Activated naive CD4-positive, alpha-beta T cell treated with anti-CD3 and anti-CD28 coated beads for 36 hours (primary cell): Measurements from ENCODE around the gene PRR15. TPM values are rescaled to one million over a fixed set of nuclear protein-coding genes. Genes with fewer than 3 reads are reported as not detected.

Experiments
- CTCF ChIA-PET: fragments of 350-600 bp; sonication (Branson Sonifier 250); formaldehyde crosslinking; loops from one replicate; lab custom pipeline; 2021; ENCODE audit warnings: antibody characterized with exemption; lab: Charles Lee
- DNase-seq: peaks from one replicate; pipeline ENCODE4 v3.0.0-alpha.2; 2020
- H3K27ac Mint-ChIP-seq: one replicate; pipeline ENCODE4 v1.8.0; 2021; ENCODE audit warnings: mild to moderate bottlenecking, mixed read lengths
- H3K27me3 Mint-ChIP-seq: one replicate; pipeline ENCODE4 v1.8.0; 2021; ENCODE audit warnings: low read depth, mixed read lengths
- H3K36me3 Mint-ChIP-seq: one replicate; pipeline ENCODE4 v1.8.0; 2021; ENCODE audit warnings: low read depth, mixed read lengths
- H3K4me1 Mint-ChIP-seq: one replicate; pipeline ENCODE4 v1.8.0; 2021; ENCODE audit warnings: low read depth, mixed read lengths
- H3K4me3 Mint-ChIP-seq: one replicate; pipeline ENCODE4 v1.8.0; 2021; ENCODE audit warnings: mild to moderate bottlenecking, moderate library complexity, mixed read lengths
- H3K9me3 Mint-ChIP-seq: one replicate; pipeline ENCODE4 v1.8.0; 2021; ENCODE audit warnings: mixed read lengths
- intact Hi-C: fragments of 100-400 bp; cut with micrococcal nuclease; formaldehyde crosslinking; loops from one replicate; pipeline ENCODE4 v1.15.1; 2023
- total RNA-seq, 2 experiments: library from RNA; stranded (reverse); gene quantifications; one replicate each; pipeline ENCODE4 v1.2.3, GENCODE V29; 2021

Gene PRR15
- total RNA-seq, 2 experiments from 2014 or later, result not detected

GRCh38 chr7:29556405-29557195, 7.0 kb upstream of the PRR15 start:
- no peak overlapping the region for H3K4me3 Mint-ChIP-seq
- no peak for DNase-seq

DNA sequence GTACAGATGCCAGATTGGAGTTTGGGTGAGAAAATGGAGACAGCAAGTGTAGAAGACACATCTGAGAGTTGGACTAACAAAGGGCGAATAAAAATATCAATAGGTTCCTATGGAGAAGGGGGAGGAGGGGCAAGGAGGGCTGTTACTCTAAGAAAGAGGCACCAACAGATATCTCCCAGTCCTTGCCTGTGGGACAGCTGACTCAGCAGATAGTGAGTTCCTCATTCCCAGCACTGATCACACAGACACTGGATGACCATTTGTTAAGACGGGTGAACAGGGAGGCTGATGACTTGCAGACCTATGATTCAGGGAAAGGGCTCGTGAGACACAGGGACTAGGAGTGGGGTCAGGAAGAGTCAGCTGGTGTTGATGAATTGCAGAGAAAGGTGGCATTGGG, 5.7 kb upstream of the PRR15 start:
- intact Hi-C loops, result no loop called here
- CTCF ChIA-PET, result no interaction called here
- H3K4me1 Mint-ChIP-seq, result no peaks in the 10 kb centered on the region
- no peak for DNase-seq
- H3K4me3 Mint-ChIP-seq, result no peak overlapping the region
- no peaks in the 10 kb centered on the region for H3K9me3 Mint-ChIP-seq
- H3K27ac Mint-ChIP-seq, result no peak overlapping the region
- peaks cover 26% of the 10 kb centered on the region for H3K27me3 Mint-ChIP-seq
- H3K36me3 Mint-ChIP-seq, result no peaks in the 10 kb centered on the region

More at GRCh38 chr7:29556405-29557195, 7.0 kb upstream of the PRR15 start:
- intact Hi-C loops, result no loop called here
- Mint-ChIP-seq H3K27ac (no peak overlapping the region), H3K4me1 (no peaks in the 10 kb centered on the region), H3K27me3 (peaks cover 22% of the 10 kb centered on the region), H3K9me3 (no peaks in the 10 kb centered on the region), H3K36me3 (no peaks in the 10 kb centered on the region)
- CTCF ChIA-PET, result interaction anchor here (0.6 kb wide), 1 partner anchor 410 kb away, joined by 3 read pairs; no protein-coding TSS in a partner anchor

DNA sequence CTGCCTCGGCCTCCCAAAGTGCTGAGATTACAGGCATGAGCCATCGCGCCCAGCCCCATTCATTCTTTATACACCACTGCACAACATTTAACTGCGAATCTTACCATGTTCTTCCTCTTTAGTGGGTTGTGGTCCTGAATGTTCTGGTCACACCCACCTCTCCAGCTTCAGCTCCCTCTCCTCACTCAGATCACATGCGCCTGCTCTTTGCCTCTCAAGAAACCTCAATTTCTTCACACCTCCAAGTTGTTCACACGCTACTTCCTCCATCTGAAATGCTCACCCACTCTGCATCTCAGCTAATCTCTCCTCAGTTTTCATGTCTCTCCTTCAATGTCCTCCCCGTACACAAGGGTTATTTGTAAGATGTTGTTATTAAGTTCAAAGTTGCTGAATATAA, 2.4 kb upstream of the PRR15 start:
- H3K4me1 Mint-ChIP-seq, result peaks cover 11% of the 10 kb centered on the region
- H3K4me3 Mint-ChIP-seq, result no peak overlapping the region
- no peaks in the 10 kb centered on the region for H3K36me3 Mint-ChIP-seq
- DNase-seq, result no peak
- H3K27ac Mint-ChIP-seq, result no peak overlapping the region
- intact Hi-C loops, result no loop called here
- peaks cover 50% of the 10 kb centered on the region for H3K27me3 Mint-ChIP-seq
- CTCF ChIA-PET, result interaction anchor here (1.3 kb wide), 1 partner anchor 12 kb away, joined by 4 read pairs; no protein-coding TSS in a partner anchor
- H3K9me3 Mint-ChIP-seq, result no peaks in the 10 kb centered on the region

DNA sequence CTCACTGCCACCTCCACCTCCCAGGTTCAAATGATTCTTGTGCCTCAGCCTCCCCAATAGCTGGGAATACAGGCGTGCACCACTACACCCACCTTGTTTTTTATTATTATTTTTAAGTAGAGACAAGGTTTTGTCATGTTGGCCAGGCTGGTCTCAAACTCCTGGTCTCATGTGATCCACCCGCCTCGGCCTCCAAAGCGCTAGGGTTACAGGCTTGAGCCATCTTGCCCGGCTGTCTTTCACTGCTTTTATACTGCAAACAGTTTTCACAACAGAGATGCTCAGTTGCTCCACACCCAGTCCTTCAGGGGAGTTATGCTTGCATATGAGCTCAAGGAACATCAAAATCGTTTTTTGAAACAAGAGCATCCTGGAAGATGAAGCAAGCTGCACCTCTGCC, 1.3 kb upstream of the PRR15 start:
- CTCF ChIA-PET, result no interaction called here
- H3K27ac Mint-ChIP-seq, result no peak overlapping the region

DNA sequence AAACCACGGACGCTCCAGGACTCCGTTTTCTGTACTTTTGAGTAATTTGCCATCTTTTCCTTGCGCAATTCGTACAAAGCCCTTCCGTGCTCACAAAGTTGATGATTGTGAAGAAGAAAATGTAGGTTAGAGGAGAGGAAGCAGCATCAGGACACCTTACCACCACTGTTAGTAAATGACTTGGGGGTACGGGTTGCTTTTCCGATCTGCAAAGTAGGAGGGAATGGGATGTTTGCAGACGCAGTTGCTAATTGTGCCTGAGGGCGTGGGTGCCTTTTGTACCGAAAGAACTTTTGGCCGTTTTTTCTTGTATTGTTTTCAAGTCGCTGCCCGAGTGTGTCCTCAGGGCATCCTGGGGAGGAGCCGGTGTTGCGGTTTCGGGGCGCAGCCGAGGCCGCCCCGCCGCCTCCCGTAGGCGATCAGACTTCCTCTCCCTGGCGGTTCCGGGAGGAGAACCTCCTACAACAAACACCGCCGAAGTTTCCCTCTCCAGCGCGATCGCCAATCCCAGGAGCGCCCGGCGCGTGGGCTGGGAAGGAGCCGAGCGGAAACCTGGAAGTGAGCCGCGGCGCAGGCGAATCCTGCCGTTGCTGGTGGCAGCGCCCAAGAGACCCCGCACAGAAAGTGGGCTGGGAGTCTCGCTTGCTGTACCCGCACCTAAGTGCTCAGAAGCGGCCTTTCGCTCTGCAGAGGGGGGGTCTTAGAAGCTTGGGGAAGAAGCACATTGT, 1.0 kb downstream of the PRR15 start:
- no peak for DNase-seq
- CTCF ChIA-PET, result no interaction called here
- H3K27me3 Mint-ChIP-seq, result peaks cover 62% of the 10 kb centered on the region
- no peaks in the 10 kb centered on the region for H3K9me3 Mint-ChIP-seq
- H3K36me3 Mint-ChIP-seq, result no peaks in the 10 kb centered on the region
- H3K4me3 Mint-ChIP-seq, result peak overlapping the region; percentile 42
- no peak overlapping the region for H3K27ac Mint-ChIP-seq
- peaks cover 11% of the 10 kb centered on the region for H3K4me1 Mint-ChIP-seq
- intact Hi-C loops, result no loop called here

More for the DNA sequence above, 1.3 kb upstream of the PRR15 start:
- H3K27me3 Mint-ChIP-seq, result peaks cover 59% of the 10 kb centered on the region
- H3K4me3 Mint-ChIP-seq, result no peak overlapping the region
- H3K36me3 Mint-ChIP-seq, result no peaks in the 10 kb centered on the region
- peaks cover 11% of the 10 kb centered on the region for H3K4me1 Mint-ChIP-seq
- intact Hi-C loops, result no loop called here
- no peaks in the 10 kb centered on the region for H3K9me3 Mint-ChIP-seq
- DNase-seq, result no peak

DNA sequence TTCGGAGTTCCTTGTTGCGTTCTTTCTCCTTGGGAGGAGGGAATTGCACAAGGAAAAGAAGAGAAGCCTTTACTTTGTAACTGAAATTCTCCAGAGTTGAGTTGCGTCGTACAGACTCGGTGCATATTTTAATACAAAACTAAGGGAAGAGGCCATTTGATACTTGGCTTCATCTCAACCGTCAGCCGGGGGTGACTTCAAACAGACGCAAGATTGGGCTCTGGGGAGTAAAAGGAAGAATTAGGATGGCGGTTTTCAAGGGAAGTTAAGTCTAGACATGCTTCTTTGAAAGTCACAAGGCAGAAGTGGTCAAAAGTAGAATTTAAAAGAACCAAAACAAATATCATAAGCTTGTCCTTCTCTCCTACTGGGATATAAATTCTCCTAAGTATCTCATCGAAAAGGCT, 1.6 kb downstream of the PRR15 start:
- H3K9me3 Mint-ChIP-seq, result no peaks in the 10 kb centered on the region
- H3K27ac Mint-ChIP-seq, result no peak overlapping the region
- CTCF ChIA-PET, result no interaction called here
- peaks cover 64% of the 10 kb centered on the region for H3K27me3 Mint-ChIP-seq
- peaks cover 11% of the 10 kb centered on the region for H3K4me1 Mint-ChIP-seq
- H3K4me3 Mint-ChIP-seq, result no peak overlapping the region
- no peaks in the 10 kb centered on the region for H3K36me3 Mint-ChIP-seq
- intact Hi-C loops, result no loop called here
- no peak for DNase-seq

DNA sequence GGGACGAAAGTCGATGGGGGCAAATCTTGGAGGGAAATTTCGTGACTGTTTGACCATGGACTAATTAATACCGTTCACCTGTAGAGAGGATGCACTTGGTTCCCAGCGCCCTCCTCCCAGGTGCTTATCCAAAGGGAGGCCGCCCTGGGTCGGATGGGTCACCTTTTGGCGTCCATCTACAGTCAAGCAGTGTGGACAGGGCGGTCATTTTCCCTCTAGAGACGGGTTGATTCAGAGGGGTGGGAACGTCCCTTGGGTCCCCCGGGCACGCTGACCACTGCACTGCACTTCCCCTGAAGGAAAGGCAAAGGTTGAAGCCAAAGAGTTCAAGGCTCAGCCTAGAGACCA, 2.0 kb downstream of the PRR15 start:
- no peak for DNase-seq
- H3K27me3 Mint-ChIP-seq, result peaks cover 62% of the 10 kb centered on the region
- no peaks in the 10 kb centered on the region for H3K36me3 Mint-ChIP-seq
- peak overlapping the region; percentile 4 for H3K4me3 Mint-ChIP-seq
- CTCF ChIA-PET, result no interaction called here
- intact Hi-C loops, result no loop called here
- H3K4me1 Mint-ChIP-seq, result peaks cover 11% of the 10 kb centered on the region
- no peak overlapping the region for H3K27ac Mint-ChIP-seq
- no peaks in the 10 kb centered on the region for H3K9me3 Mint-ChIP-seq

DNA sequence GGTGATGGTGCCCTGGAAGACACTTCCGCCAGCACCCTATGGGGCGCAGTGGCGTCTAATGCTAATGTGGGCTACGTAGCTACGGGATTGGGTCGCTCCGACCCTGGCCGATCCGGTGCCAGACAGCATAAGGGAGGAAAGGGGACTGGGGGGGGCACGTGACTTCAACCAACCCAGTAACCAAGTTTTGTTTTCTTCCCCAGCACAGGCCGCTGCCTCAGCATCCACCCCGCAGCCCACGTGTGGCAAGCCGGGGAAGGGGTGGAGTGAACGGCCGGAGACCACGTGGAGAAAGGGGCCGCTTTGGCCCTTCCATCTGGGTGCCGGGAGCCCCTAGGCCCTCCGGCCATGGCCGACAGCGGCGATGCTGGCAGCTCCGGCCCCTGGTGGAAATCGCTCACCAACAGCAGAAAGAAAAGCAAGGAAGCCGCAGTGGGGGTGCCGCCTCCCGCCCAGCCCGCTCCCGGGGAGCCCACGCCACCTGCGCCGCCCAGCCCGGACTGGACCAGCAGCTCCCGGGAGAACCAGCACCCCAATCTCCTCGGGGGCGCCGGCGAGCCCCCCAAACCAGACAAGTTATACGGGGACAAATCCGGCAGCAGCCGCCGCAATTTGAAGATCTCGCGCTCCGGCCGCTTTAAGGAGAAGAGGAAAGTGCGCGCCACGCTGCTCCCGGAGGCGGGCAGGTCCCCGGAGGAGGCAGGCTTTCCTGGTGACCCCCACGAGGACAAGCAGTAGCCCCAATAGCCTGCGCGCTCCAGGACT, 2.5 kb downstream of the PRR15 start:
- CTCF ChIA-PET, result no interaction called here
- H3K36me3 Mint-ChIP-seq, result no peaks in the 10 kb centered on the region
- peaks cover 11% of the 10 kb centered on the region for H3K4me1 Mint-ChIP-seq
- peak overlapping the region; percentile 4 for H3K4me3 Mint-ChIP-seq
- no peak overlapping the region for H3K27ac Mint-ChIP-seq
- no peaks in the 10 kb centered on the region for H3K9me3 Mint-ChIP-seq
- H3K27me3 Mint-ChIP-seq, result peaks cover 59% of the 10 kb centered on the region
- no peak for DNase-seq
- intact Hi-C loops, result no loop called here

GRCh38 chr7:29567174-29567573, 3.5 kb downstream of the PRR15 start:
- Mint-ChIP-seq H3K4me3 (no peak overlapping the region), H3K36me3 (no peaks in the 10 kb centered on the region), H3K9me3 (no peaks in the 10 kb centered on the region), H3K4me1 (peaks cover 11% of the 10 kb centered on the region), H3K27me3 (peaks cover 52% of the 10 kb centered on the region), H3K27ac (no peak overlapping the region)
- intact Hi-C loops, result no loop called here
- DNase-seq, result no peak
- CTCF ChIA-PET, result no interaction called here

DNA sequence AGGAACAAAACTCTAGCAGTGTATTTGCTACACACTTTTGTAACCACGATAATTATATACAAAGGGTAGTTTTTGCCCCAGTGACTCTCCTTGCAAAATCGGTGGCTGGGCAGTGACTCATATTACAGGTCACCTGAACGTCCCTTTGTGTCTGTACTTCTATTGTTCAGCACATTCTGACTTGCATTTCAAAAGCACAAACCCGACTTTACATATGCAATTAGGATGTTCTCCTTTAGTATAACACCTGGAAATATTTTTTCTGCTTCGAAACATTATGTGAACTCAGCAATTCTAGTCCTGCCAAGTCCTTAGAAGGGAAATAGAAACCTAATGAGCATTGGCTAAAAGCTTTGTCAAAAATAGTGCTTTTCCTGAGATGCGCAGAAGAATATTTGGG, 6.0 kb downstream of the PRR15 start:
- peaks cover 38% of the 10 kb centered on the region for H3K27me3 Mint-ChIP-seq
- intact Hi-C loops, result no loop called here
- H3K36me3 Mint-ChIP-seq, result no peaks in the 10 kb centered on the region
- H3K9me3 Mint-ChIP-seq, result no peaks in the 10 kb centered on the region
- H3K4me1 Mint-ChIP-seq, result peaks cover 5% of the 10 kb centered on the region
- no peak overlapping the region for H3K27ac Mint-ChIP-seq
- no peak overlapping the region for H3K4me3 Mint-ChIP-seq
- CTCF ChIA-PET, result no interaction called here
- DNase-seq, result no peak

- Mint-ChIP-seq H3K9me3 (peaks cover 9% of the 10 kb centered on the region), H3K4me3 (no peak overlapping the region), H3K27ac (no peak overlapping the region), H3K27me3 (peaks cover 14% of the 10 kb centered on the region), H3K36me3 (no peaks in the 10 kb centered on the region), H3K4me1 (no peaks in the 10 kb centered on the region)
- CTCF ChIA-PET, result interaction anchor here (1.4 kb wide), 1 partner anchor 12 kb away, joined by 4 read pairs; no protein-coding TSS in a partner anchor
- DNase-seq, result no peak
- intact Hi-C loops, result no loop called here
These were observed 8.9 kb downstream of the PRR15 start for GRCh38 chr7:29572558-29572957.

DNA sequence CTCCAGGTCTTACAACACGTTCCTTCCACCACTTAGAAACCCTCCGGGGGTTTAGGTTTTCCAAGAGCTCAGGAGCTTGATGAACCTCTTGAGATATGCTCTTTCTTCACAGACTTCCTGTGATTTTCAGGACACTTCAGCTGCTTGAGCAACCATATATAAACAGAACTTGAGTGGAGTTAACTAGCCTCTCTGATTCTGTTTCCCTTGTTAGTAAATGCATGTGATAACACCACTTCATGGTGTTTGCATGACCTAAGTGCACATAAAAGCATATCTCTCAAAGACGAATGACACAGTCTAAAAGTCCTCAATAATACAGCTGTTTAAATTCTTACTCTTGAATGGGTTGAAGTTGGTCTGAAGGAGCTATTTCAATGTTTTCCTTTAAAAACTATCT, 9.9 kb downstream of the PRR15 start:
- CTCF ChIA-PET, result interaction anchor here (1.4 kb wide), 1 partner anchor 13 kb away, joined by 4 read pairs; no protein-coding TSS in a partner anchor
- no peak for DNase-seq
- Mint-ChIP-seq H3K4me1 (no peaks in the 10 kb centered on the region), H3K4me3 (no peak overlapping the region), H3K36me3 (peaks cover 1% of the 10 kb centered on the region), H3K27ac (no peak overlapping the region), H3K9me3 (peaks cover 12% of the 10 kb centered on the region), H3K27me3 (peaks cover 9% of the 10 kb centered on the region)
- intact Hi-C loops, result no loop called here
